Pons (tissue), 1 donor: ENCODE data around the gene S100A4.
A peak's percentile ranks its signal among the peaks of the same experiment; 100 is the strongest.
"Not testable (repeated sequence)": the region's sequence is repeated elsewhere in the genome, so short reads cannot be mapped to it uniquely, and the experiment has no call there.

Experiments
- DNase-seq: peaks from one replicate; pipeline ENCODE4 v3.0.0-alpha.2; 2016; ENCODE audit warnings: low spot score

S100A4 gene

GRCh38 chr1:153533689-153534201, 11.9 kb downstream of the S100A4 start:
- DNase-seq, result no peak

- peak; percentile 76 for DNase-seq
These were observed 12.6 kb downstream of the S100A4 start for GRCh38 chr1:153532769-153533599.

GRCh38 chr1:153532181-153532580, 13.4 kb downstream of the S100A4 start:
- DNase-seq, result no peak

GRCh38 chr1:153531638-153532037, 14.0 kb downstream of the S100A4 start:
- no peak for DNase-seq

GRCh38 chr1:153527683-153528040, 17.9 kb downstream of the S100A4 start:
- no peak for DNase-seq

- DNase-seq, result no peak
These were observed 18.5 kb downstream of the S100A4 start for GRCh38 chr1:153527023-153527682.

GRCh38 chr1:153526132-153526543, 19.5 kb downstream of the S100A4 start:
- no peak for DNase-seq

GRCh38 chr1:153525088-153525728, 20.4 kb downstream of the S100A4 start:
- no peak for DNase-seq

- not testable (repeated sequence) for DNase-seq
These were observed 23.1 kb downstream of the S100A4 start for GRCh38 chr1:153522353-153523048.

- DNase-seq, result not testable (repeated sequence)
These were observed 23.8 kb downstream of the S100A4 start for GRCh38 chr1:153521808-153522207.

- no peak for DNase-seq
These were observed 24.7 kb downstream of the S100A4 start for GRCh38 chr1:153520818-153521476.

GRCh38 chr1:153520137-153520691, 25.4 kb downstream of the S100A4 start:
- DNase-seq, result not testable (repeated sequence)

- no peak for DNase-seq
These were observed 26.4 kb downstream of the S100A4 start for GRCh38 chr1:153519242-153519641.

- DNase-seq, result no peak
These were observed 29.9 kb downstream of the S100A4 start for GRCh38 chr1:153515504-153516394.

GRCh38 chr1:153513666-153514065, 31.9 kb downstream of the S100A4 start:
- DNase-seq, result no peak

- no peak for DNase-seq
These were observed 32.6 kb downstream of the S100A4 start for GRCh38 chr1:153513023-153513422.

- no peak for DNase-seq
These were observed 34.6 kb downstream of the S100A4 start for GRCh38 chr1:153510984-153511410.

GRCh38 chr1:153509729-153510354, 35.8 kb downstream of the S100A4 start:
- no peak for DNase-seq

GRCh38 chr1:153509036-153509435, 36.6 kb downstream of the S100A4 start:
- no peak for DNase-seq
